ENCODE data around the gene MACROD1.

GRCh38 chr11:64131683-64132190 lies 34.2 kb downstream of the MACROD1 start:
- TF ChIP-seq, protein P1, sequence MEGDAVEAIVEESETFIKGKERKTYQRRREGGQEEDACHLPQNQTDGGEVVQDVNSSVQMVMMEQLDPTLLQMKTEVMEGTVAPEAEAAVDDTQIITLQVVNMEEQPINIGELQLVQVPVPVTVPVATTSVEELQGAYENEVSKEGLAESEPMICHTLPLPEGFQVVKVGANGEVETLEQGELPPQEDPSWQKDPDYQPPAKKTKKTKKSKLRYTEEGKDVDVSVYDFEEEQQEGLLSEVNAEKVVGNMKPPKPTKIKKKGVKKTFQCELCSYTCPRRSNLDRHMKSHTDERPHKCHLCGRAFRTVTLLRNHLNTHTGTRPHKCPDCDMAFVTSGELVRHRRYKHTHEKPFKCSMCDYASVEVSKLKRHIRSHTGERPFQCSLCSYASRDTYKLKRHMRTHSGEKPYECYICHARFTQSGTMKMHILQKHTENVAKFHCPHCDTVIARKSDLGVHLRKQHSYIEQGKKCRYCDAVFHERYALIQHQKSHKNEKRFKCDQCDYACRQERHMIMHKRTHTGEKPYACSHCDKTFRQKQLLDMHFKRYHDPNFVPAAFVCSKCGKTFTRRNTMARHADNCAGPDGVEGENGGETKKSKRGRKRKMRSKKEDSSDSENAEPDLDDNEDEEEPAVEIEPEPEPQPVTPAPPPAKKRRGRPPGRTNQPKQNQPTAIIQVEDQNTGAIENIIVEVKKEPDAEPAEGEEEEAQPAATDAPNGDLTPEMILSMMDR (IDR thresholded peaks at IDR 0.05) = no peak
- TF ChIP-seq POLR2A (IDR thresholded peaks at IDR 0.05; ENCODE audit: low read depth) (no peak), EP300 (IDR thresholded peaks at IDR 0.05) (no peak)

Measured in esophagus muscularis mucosa (tissue), 4 donors.